ENCODE data around the gene LMF2. TPM values are rescaled to one million over a fixed set of nuclear protein-coding genes. Genes with fewer than 3 reads are reported as not detected.
A peak's percentile ranks its signal among the peaks of the same experiment; 100 is the strongest.

The LMF2 gene
- total and polyA plus RNA-seq, 2 of the 8 experiments (the other 6 are each of a cell fraction or from before 2014, with no cell fraction given), result 34.3 to 62.9 TPM

DNA sequence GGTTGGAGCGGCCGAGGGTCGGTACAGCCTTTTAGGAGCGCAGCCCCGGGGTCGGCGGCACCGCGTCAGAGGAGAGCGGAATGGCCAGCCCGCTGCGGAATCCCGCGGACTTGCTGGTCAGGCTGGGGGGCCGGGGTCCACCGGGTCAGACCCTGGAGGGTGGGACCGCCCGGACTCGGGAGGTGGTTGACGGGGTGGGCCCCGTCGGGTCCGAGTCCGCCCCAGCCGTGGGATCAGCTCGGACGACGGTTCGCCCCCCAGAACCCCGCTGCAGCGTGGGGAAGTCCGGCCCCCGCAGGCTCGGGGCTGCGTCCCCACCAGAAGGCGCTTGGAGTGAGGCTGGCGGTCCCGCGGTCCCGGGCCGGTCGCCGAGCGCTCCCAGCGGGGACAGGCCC lies 26.5 kb downstream of the LMF2 start:
- H2BK5ac ChIP-seq (ENCODE audit: low read depth, low read length), result no peak overlapping the region; the same call in 1 of the 2 replicates
- no peaks in the 10 kb centered on the region for H3K79me2 ChIP-seq (ENCODE audit: control insufficient read depth in 1 of 2, insufficient read depth in 2 of 2, low read length in 2 of 2)
- H4K5ac ChIP-seq (ENCODE audit: insufficient read length, low read depth, low read length), result peak overlapping the region; percentile 53
- no peak overlapping the region for H4K91ac ChIP-seq (replicated peaks; ENCODE audit: insufficient read length, low read length)
- FAIRE-seq (no peak), DNase-seq (ENCODE audit: low read depth in 1 of 2, low spot score in 2 of 2) (peak in 1 of 2 experiments; percentile 67)
- H3K56ac ChIP-seq (replicated peaks; ENCODE audit: insufficient read length, low read depth, low read length), result no peak overlapping the region
- H3K23me2 ChIP-seq (ENCODE audit: low read depth, low read length), result peaks cover 4% of the 10 kb centered on the region; the same call in 1 of the 2 replicates
- H2BK20ac ChIP-seq (ENCODE audit: low read length), result no peak overlapping the region
- CTCF ChIA-PET (ENCODE audit: partially characterized antibody), result interaction anchor here (1.0 to 2.0 kb wide), 2 partner anchors 17 kb away, joined by 5 to 10 read pairs; no protein-coding TSS in a partner anchor
- 9% methylated on average over 16 of the region's 45 CpGs; no CpG with 5 or more reads in 1 of the 2 experiments for WGBS, 2 experiments (ENCODE audit: extremely low coverage in 1 of 2, insufficient coverage in 1 of 2, insufficient read length in 1 of 2, insufficient replicate concordance in 2 of 2, low coverage in 1 of 2, low lambda C conversion rate in 2 of 2, missing lambda C conversion rate in 1 of 2)
- no peak overlapping the region for H3K14ac ChIP-seq (ENCODE audit: insufficient read length)
- no peak overlapping the region for H3K23ac ChIP-seq (ENCODE audit: insufficient read length)
- peaks cover 1 to 22% (median 13%) of the 10 kb centered on the region in 4 experiments; a peak in 6 of 7 replicates for H3K27me3 ChIP-seq (replicated peaks in 1 of 4; ENCODE audit: control insufficient read depth in 3 of 4, extremely low read depth in 1 of 4, insufficient read depth in 3 of 4, low read length in 3 of 4)
- H2BK120ac ChIP-seq (replicated peaks; ENCODE audit: low read depth, low read length), result no peak overlapping the region
- TF ChIP-seq ASH2L (IDR thresholded peaks at IDR 0.05; ENCODE audit: low read length) (peak; percentile 25), NRF1 (IDR thresholded peaks at IDR 0.05; ENCODE audit: low read depth, low read length) (no peak)
- H3K9me3 ChIP-seq (ENCODE audit: insufficient read depth in 2 of 2, low read depth in 1 of 2, low read length in 1 of 2), result no peaks in the 10 kb centered on the region
- peak overlapping the region in 2 of 4 experiments; percentile 19 to 34; a peak in 2 of 7 replicates for H3K9ac ChIP-seq (replicated peaks in 1 of 4; ENCODE audit: extremely low read depth in 1 of 4, low read depth in 3 of 4, low read length in 3 of 4)
- peak overlapping the region; percentile 50 to 74 (median 58) for H3K4me3 ChIP-seq (ENCODE audit: extremely low read depth in 1 of 4, insufficient read depth in 2 of 4, low read depth in 3 of 4, low read length in 4 of 4)
- no peaks in the 10 kb centered on the region for H3K79me1 ChIP-seq (ENCODE audit: low read depth, low read length)
- H3K27ac ChIP-seq (ENCODE audit: low read depth, low read length), result no peak overlapping the region
- peak overlapping the region; percentile 44 to 74 for H3K4me2 ChIP-seq (ENCODE audit: insufficient read depth in 1 of 2, low read depth in 2 of 2, low read length in 2 of 2)
- H2AK5ac ChIP-seq (ENCODE audit: low read depth, low read length), result no peak overlapping the region
- H2BK15ac ChIP-seq (ENCODE audit: low read length), result no peak overlapping the region
- no peak overlapping the region for H2BK12ac ChIP-seq (ENCODE audit: low read depth, low read length)
- H3K18ac ChIP-seq (ENCODE audit: extremely low read depth, low read length), result peak overlapping the region; percentile 60; the same call in 1 of the 2 replicates
- no peak overlapping the region for H2AFZ ChIP-seq (ENCODE audit: low read length)
- peak overlapping the region; percentile 80 for H4K8ac ChIP-seq (ENCODE audit: extremely low read depth, insufficient read depth, low read length)
- H3K36me3 ChIP-seq (ENCODE audit: control insufficient read depth in 2 of 4, insufficient read depth in 4 of 4, low read length in 3 of 4), result 0 out of 8 replicates have a peak, but pooled peaks cover 0 to 2% (median 0%) of the 10 kb centered on the region in 4 experiments
- no peak overlapping the region for H3K4ac ChIP-seq (replicated peaks; ENCODE audit: insufficient read length, low read depth, low read length)
- POLR2A ChIA-PET (ENCODE audit: partially characterized antibody), result interaction anchor here (0.7 to 2.1 kb wide), 8 partner anchors 8 to 43 kb away, joined by 3 to 16 read pairs (median 3); no protein-coding TSS in a partner anchor
- peaks cover 0 to 3% of the 10 kb centered on the region in 2 experiments for H4K20me1 ChIP-seq (replicated peaks in 1 of 2; ENCODE audit: control insufficient read depth in 1 of 2, insufficient read depth in 2 of 2, low read length in 2 of 2)
- peaks cover 0 to 5% (median 0%) of the 10 kb centered on the region in 4 experiments; a peak in 3 of 7 replicates for H3K4me1 ChIP-seq (replicated peaks in 1 of 4; ENCODE audit: control insufficient read depth in 3 of 4, insufficient read depth in 4 of 4, low read length in 3 of 4)

Data from H1 (cell line).